Loucy (cell line): Measurements from ENCODE around the gene PTGER1.

Source experiments
- H2AFZ ChIP-seq: fragments of 200-600 bp; sonication (generic); 2 replicates; pipeline ENCODE4 v1.6.0; 2016; ENCODE audit warnings: antibody characterized with exemption, mild to moderate bottlenecking, low read length, moderate library complexity
- H3F3A ChIP-seq: fragments of 200-600 bp; 2 replicates; pipeline ENCODE4 v1.6.0; 2016; ENCODE audit warnings: antibody characterized with exemption, low read depth, mild to moderate bottlenecking
- H3K27me3 ChIP-seq: fragments of 200-600 bp; sonication (generic); 2 replicates; pipeline ENCODE4 v1.6.1; 2014; ENCODE audit warnings: low read length, mild to moderate bottlenecking; ENCODE audit not compliant: insufficient read depth, poor library complexity, severe bottlenecking
- H3K36me3 ChIP-seq: fragments of 200-600 bp; sonication (generic); 2 replicates; pipeline ENCODE4 v1.6.1; 2016; ENCODE audit warnings: low read length; ENCODE audit not compliant: insufficient read depth
- H3K4me1 ChIP-seq: fragments of 200-600 bp; sonication (generic); 2 replicates; pipeline ENCODE4 v1.5.1; 2014; ENCODE audit warnings: low read length, mild to moderate bottlenecking; ENCODE audit not compliant: insufficient read depth, poor library complexity, severe bottlenecking
- H3K4me2 ChIP-seq: fragments of 200-600 bp; sonication (generic); 2 replicates; pipeline ENCODE4 v1.6.0; 2014; ENCODE audit warnings: antibody characterized with exemption, low read length, low read depth, mild to moderate bottlenecking; ENCODE audit not compliant: poor library complexity, severe bottlenecking
- H3K4me3 ChIP-seq: fragments of 200-600 bp; sonication (generic); 2 replicates; pipeline ENCODE4 v1.5.1; 2014; ENCODE audit warnings: low read length, mild to moderate bottlenecking, mixed read lengths; ENCODE audit not compliant: poor library complexity, severe bottlenecking
- H3K79me2 ChIP-seq: fragments of 200-600 bp; sonication (generic); 2 replicates; pipeline ENCODE4 v1.6.1; 2014; ENCODE audit warnings: low read length; ENCODE audit not compliant: insufficient read depth
- H3K9ac ChIP-seq: fragments of 200-600 bp; sonication (generic); 2 replicates; pipeline ENCODE4 v1.6.0; 2014; ENCODE audit warnings: mild to moderate bottlenecking, low read depth, low read length, moderate library complexity; ENCODE audit not compliant: poor library complexity, severe bottlenecking
- H3K9me2 ChIP-seq: fragments of 200-600 bp; sonication (generic); replicated peaks from 2 replicates; pipeline ENCODE4 v1.6.1; 2016; ENCODE audit warnings: low read depth, low read length, mixed read lengths
- H3K9me3 ChIP-seq: fragments of 200-600 bp; sonication (generic); 2 replicates; pipeline ENCODE4 v1.6.1; 2014; ENCODE audit warnings: mild to moderate bottlenecking, antibody characterized with exemption, low read length, low read depth; ENCODE audit not compliant: insufficient read depth
- H4K20me1 ChIP-seq: fragments of 200-600 bp; sonication (generic); 2 replicates; pipeline ENCODE4 v1.6.0; 2014; ENCODE audit warnings: antibody characterized with exemption, low read length, mild to moderate bottlenecking; ENCODE audit not compliant: insufficient read depth, poor library complexity, severe bottlenecking
- CTCF ChIP-seq: fragments of 200-600 bp; sonication (generic); conservative IDR thresholded peaks from 2 replicates; pipeline ENCODE4 v1.5.1; 2014; ENCODE audit warnings: mild to moderate bottlenecking, antibody characterized with exemption, low read length
- EZH2phosphoT487 ChIP-seq: fragments of 200-600 bp; IDR thresholded peaks from 2 replicates; pipeline ENCODE4 v1.6.1; 2018; ENCODE audit warnings: antibody characterized with exemption, mild to moderate bottlenecking, moderate library complexity, borderline replicate concordance

The PTGER1 gene

GRCh38 chr19:14450876-14451275 lies 24.3 kb downstream of the PTGER1 start:
- Histone ChIP-seq H3F3A (no peaks in the 10 kb centered on the region), H3K9ac (no peak overlapping the region)

GRCh38 chr19:14450168-14450874 lies 24.8 kb downstream of the PTGER1 start:
- Histone ChIP-seq H3K9me3 (no peaks in the 10 kb centered on the region), H3K27me3 (no peaks in the 10 kb centered on the region)

More at GRCh38 chr19:14450876-14451275, 24.3 kb downstream of the PTGER1 start:
- Histone ChIP-seq H3K9me2 (no peaks in the 10 kb centered on the region), H3K4me1 (no peaks in the 10 kb centered on the region), H3K79me2 (no peaks in the 10 kb centered on the region; the same call in 1 of the 2 replicates), H3K27me3 (no peaks in the 10 kb centered on the region), H2AFZ (no peak overlapping the region), H3K4me2 (no peak overlapping the region), H3K9me3 (no peaks in the 10 kb centered on the region), H3K4me3 (no peak overlapping the region), H3K36me3 (peaks cover 63% of the 10 kb centered on the region; the same call in 1 of the 2 replicates), H4K20me1 (peaks cover 11% of the 10 kb centered on the region)
- TF ChIP-seq CTCF = no peak
- no peak for TF ChIP-seq EZH2phosphoT487

GRCh38 chr19:14449321-14449720 lies 25.8 kb downstream of the PTGER1 start:
- Histone ChIP-seq H3K9me3 (no peaks in the 10 kb centered on the region), H3K4me3 (no peak overlapping the region), H3K4me1 (no peaks in the 10 kb centered on the region), H3K9ac (no peak overlapping the region), H3K27me3 (no peaks in the 10 kb centered on the region), H3K36me3 (peaks cover 68% of the 10 kb centered on the region; the same call in 1 of the 2 replicates), H3K9me2 (no peaks in the 10 kb centered on the region), H3F3A (no peaks in the 10 kb centered on the region), H4K20me1 (peaks cover 11% of the 10 kb centered on the region), H3K4me2 (no peak overlapping the region), H2AFZ (no peak overlapping the region), H3K79me2 (no peaks in the 10 kb centered on the region; the same call in 1 of the 2 replicates)
- TF ChIP-seq CTCF = no peak
- no peak for TF ChIP-seq EZH2phosphoT487

More at GRCh38 chr19:14450168-14450874, 24.8 kb downstream of the PTGER1 start:
- no peaks in the 10 kb centered on the region for H3F3A ChIP-seq
- no peaks in the 10 kb centered on the region for H3K9me2 ChIP-seq
- TF ChIP-seq CTCF (no peak), EZH2phosphoT487 (no peak)
- H3K79me2 ChIP-seq = no peaks in the 10 kb centered on the region; the same call in 1 of the 2 replicates
- peaks cover 66% of the 10 kb centered on the region; the same call in 1 of the 2 replicates for H3K36me3 ChIP-seq
- H3K4me3 ChIP-seq = no peak overlapping the region
- H2AFZ ChIP-seq = no peak overlapping the region
- H3K9ac ChIP-seq = no peak overlapping the region
- H4K20me1 ChIP-seq = peaks cover 11% of the 10 kb centered on the region
- H3K4me1 ChIP-seq = no peaks in the 10 kb centered on the region
- no peak overlapping the region for H3K4me2 ChIP-seq
